HG03520 (cell line): Measurements from ENCODE around the gene KLHL35.

ENCODE experiments used
- ATAC-seq: cut with Tn5 transposase; IDR thresholded peaks from one replicate; pipeline ENCODE4 v1.9.1; 2021; ENCODE audit warnings: mild to moderate bottlenecking, moderate library complexity; ENCODE audit not compliant: unreplicated experiment

The KLHL35 gene

DNA sequence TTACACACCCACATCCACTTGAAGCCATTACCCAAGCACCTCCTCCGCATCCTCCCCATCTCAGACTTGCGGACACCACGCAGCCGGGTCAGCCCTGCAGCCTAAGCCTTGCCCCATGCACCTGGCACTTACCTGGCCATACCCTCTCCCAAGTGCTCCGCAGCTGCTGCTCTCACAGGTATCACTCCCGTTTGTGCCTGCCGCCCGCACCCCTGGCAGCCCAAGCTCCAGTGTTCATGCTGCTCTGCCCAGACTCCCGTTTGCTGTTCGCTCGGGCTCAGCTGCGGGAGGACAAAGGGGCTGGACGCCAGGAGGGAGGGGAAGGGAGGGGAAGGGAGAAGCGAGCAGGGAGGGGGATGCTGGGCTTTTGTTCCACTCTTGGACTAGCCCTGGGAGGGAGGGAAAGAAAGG lies at the start of gene KLHL35:
Gene KLHL35, minus strand, starts transcription at position 293 of the 411 bp plus-strand sequence. CDS start 2,574 bp downstream, outside the sequence.
- no peak for ATAC-seq

- no peak for ATAC-seq
These were observed 49.1 kb upstream of the KLHL35 start for GRCh38 chr11:75481922-75482606.

GRCh38 chr11:75481223-75481921 lies 48.4 kb upstream of the KLHL35 start:
- no peak for ATAC-seq

DNA sequence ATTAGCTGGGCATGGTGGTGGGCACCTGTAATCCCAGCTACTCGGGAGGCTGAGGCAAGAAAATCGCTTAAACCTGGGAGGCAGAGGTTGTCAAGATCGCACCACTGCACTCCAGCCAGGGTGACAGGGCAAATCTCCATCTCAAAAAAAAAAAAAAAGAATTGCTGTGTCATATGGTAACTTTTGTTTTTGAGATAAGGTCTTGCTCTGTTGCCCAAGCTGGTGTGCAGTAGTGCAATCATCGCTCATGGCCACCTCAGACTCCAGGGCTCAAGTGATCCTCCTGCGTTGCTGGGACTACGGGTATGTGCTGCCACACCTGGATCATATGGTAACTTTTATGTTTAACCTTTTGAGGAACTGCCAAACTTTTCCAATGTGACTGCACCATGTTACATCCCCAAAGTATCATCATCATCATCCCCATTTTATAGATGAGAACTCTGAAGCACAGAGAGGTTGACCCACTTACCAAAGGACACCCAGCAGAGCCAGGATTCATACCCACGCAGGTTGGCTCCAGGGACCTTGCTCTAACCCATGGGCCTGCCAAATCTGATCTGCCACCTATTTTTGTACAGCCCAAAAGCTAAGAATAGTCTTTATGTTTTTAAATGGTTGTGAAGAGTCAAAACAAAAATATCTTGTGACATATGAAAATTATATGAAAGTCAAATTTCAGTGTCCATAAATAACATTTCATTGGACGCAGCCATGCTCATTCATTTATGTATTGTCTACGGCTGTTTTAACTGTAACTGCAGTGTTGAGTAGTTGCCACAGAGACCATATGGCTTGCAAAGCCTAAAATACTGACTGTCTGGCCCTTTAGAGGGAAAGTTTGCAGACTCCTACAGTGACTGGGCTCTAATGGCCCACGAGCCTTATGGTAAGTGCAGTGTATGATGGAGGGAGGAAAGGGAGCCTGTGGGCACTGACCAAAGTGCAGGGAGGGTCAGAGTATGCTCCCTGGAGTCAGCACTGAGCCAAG lies 47.5 kb upstream of the KLHL35 start:
- ATAC-seq = no peak

DNA sequence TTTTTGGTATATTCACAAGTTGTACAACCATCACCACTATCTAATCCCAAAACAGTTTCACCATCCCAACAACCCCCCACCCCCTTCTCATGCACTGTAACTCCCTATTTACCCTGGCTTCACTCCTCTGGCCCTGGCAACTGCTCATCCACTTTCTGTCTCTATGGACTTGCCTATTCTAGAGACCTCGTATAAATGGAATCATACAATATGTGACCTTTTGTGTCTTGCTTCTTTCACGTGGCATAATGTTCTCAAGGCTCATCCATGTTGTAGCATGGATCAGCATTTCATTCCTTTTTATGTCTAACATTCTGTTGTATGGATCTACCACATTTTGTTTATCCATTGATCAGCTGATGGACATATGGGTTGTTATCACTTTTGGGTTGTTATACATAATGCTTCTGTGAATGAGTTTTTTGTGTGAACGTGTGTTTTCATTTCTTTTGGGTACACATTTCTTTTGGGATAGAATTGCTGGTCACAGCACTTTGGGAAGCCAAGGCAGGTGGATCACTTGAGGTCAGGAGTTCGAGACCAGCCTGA lies 46.7 kb upstream of the KLHL35 start:
- ATAC-seq = no peak

DNA sequence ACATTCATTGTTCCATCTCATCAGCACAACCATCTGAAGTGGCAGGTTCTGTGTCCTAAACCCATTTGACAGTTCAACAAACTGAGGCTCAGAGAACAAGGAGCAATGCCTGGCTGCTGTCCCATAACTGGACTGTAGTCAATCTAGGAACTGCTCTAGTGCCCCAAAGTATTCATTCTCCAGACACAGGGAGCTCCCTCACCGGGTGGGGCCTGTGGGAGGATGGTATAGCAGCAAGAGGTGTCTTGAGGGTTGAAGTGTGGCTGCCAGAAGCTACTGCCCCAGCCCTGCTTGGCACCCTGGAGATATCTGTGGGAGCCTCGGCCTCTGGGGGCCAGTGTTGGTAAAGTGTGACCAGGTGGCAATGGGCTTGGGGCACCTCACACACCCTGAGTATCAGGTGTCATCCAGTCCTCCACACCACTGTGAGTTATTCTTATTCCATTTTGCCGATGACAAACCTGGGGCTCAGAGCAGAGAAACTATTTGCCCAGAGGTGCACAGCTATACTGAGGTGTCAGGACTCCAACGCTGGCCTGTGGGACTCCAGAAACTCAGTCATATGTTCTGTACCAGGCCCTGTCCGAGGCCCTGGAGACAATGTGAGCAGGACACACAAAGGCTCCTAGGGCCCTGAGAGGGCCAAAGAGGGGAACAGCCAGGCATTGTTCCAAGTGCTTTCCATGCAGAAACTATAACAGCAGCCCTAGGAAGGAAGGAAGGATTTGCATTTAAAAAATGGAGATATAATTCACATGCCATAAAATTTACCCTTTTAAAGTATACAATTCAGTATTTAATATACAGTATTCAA lies 46.0 kb upstream of the KLHL35 start:
- no peak for ATAC-seq

GRCh38 chr11:75477614-75477935 lies 44.6 kb upstream of the KLHL35 start:
- no peak for ATAC-seq

- ATAC-seq = no peak
These were observed 44.0 kb upstream of the KLHL35 start for GRCh38 chr11:75476739-75477613.

DNA sequence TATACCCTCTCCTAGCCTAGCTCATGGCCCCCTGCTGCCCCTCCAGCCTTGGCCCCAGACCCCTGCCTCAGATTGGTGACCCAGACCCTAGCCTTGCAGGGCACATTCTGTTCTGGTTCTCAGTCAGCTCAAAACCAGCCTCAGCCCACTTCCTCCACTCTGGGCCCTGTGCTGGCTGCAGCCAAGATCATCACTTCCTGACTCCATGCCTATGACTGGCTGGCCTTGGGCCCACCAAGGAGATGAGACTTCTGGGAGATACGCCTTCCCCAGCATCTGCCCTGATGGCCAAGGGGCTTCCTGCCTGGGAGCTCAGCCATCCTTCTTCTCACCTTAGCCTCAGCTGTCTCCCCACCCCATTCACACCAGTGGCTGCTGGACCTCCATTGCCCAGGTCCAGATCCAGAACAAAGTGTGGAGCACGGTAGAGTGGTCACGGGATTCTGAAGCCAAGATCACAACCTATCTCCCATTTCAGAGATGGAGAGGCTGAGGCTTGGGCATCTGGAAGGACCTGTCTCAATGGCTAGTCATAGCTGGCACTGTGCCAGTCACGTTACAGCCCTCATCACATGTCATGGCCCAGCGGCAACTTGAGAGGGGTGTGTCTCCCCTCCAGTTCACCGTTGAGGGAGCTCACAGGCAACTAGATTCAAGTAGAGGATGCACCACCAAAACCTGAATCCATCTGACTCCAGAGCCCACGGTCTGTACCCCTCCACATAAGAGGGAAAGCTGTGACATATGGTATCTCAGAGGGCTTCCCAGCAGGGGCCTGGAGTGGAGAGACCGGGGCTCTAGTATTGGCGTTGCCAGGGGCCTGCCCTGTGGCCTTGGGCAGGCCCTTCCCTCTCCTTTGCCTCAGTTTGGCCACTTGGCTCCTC lies 43.0 kb upstream of the KLHL35 start:
- ATAC-seq = no peak

DNA sequence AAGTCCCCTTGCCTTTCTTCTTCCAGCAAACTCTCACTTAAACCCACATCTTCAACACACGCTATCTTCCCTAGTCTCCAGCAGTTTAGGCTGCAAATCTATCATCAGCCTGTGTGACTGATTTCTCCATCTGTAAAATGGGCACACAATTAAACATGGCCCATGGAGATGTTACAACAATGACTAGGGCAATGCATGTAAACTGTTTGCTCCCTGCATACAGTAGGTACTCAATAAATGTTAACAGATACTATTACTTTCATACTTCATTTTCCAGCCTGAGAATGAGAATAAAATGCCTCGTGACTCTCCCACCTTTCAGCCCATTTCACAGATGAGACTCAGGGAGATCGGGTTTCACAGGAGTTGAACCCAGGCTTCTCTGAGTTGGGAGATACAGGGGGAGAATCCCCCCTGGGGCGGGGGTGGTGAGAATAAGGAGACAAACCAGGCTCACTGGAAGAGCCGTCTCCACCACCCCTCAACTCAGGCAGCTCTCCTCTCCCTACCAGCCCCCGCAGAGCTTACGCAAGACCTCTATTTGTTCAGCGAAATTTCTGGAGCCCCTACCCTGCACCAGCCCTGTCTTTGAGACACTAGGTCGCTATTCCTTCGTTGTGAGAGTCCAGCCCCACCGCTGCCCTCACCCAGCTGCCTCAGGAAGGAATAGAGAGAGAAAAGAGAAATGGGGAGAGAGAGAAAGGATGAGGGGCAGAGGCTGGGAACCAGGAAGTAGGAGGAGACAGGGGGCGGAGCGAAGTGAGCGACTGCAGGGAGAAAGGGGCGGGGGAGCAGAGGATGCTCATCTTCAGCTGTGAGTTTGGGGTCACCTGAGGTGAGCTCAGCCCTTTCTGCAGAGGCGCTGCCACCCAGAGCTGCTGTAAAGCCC lies 42.1 kb upstream of the KLHL35 start:
- no peak for ATAC-seq

DNA sequence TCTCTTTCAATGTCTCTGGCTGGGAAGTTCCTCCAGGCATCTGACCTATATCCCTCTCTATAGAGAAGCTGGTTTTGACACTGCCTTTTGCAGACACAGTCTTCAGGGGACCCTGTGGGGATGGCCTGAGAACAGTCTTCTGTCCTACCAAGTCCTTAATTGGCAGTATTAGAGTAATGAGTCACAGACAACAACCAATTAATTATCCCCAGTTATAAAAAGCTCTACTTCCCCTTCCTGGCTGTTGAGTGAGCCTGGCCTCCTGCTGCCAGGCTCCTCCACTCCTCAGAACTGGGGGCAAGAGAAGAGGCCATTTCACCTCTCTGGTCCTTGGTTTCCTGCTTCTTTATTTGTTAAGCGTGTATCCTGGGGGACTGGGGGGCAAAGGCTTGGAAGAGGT lies 41.2 kb upstream of the KLHL35 start:
- ATAC-seq = no peak

DNA sequence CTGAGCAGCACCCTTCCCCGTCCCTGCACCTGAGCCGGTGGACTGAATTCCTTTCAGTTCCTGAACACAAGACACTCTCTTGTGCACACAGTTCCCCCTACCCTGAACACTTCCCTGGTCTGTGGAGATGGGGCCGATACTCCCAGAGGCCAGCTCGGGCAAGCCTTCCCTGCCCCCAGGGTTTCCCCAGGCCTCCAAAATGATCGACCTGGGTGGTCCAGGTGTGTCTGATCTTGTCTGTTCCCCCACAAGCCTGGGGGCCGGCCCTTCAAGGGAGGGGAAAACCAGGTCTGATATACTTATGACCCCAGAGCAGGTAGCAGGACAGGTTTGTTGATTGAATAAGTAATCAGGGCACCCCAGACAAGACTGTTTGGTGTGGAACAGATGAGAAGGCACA lies 40.7 kb upstream of the KLHL35 start:
- ATAC-seq = no peak

DNA sequence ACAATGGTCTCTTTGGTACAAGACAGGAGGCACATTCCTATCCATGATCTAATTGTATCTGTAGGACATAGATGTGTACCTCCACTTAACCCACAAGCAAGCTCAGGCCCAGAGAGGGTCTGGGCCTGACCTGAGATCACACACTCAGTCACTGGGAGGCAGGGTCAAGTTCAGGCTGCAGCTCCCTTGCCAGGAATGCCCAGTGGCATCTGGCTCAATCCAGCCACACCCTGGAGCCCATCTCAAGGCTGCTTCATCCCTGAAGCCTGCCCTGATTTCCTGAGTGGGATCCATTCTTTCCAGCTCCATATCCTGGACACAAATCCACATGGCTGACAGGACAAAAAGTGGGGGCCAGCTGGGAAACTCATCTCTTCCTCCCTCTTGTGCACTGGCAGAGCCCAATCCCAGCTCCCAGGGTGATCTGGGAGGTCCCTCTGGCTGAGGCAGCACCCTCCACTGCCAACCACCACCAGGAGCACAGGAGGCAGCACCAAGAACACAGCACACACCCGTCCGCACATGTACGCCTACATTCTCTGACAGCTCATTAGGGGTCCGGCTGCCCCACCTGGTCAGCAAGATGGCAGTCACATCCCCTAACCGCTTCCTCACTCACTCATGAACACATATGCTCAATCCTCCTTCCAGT lies 39.2 kb upstream of the KLHL35 start:
- no peak for ATAC-seq

DNA sequence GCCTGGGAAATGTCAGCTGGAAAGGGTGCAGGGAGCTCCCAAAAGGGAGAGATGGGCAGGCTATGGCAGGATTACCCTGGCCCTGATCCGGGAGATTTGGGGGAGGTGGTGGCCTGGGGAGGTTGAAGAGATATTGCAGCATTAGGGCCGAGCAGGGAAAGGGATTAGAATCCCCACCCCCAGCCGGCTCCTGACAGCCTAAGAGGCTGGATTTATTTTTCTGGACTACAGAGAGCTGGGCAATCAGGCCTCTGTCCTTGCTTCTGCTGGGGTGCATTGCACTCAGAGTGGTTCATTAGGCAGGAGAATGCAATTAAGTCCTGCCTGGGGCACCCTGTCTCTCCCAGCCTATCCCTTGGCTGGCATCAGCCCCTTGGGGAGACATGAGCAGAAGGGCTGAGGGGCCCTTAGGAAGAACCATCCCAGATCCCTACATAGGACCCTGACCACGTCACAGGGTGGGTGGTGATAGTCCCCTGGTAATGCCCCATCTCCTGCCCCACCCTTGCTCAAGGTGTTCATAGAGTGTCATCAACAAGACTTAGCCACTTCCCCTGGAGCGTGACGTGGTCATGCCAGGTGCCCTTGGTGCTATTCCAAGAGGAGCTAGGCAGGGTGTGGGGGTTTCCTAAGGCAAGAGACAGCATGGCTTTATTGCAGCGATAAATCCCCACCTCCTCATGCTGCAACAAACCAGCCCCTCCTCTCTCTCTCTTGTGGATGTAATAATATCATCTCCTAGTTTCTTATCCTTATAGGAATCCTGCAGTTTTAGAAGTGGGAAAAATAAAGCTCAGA lies 38.4 kb upstream of the KLHL35 start:
- no peak for ATAC-seq

GRCh38 chr11:75470476-75471080 lies 37.6 kb upstream of the KLHL35 start:
- ATAC-seq = no peak
